Large intestine (tissue), 3 donors: ENCODE results near the gene GPR63. TPM values are rescaled to one million over a fixed set of nuclear protein-coding genes. Genes with fewer than 3 reads are reported as not detected.

ENCODE experiments used
- DNase-seq, 2 donors: peaks; one replicate each; pipeline versions ENCODE4 v3.0.0 to v3.0.0-alpha.2; 2013
- H3K27ac ChIP-seq: one replicate; pipeline ENCODE4 v1.5.1; 2013; ENCODE audit warnings: low read length
- H3K27me3 ChIP-seq: 2 replicates; pipeline ENCODE4 v1.6.1; 2013; ENCODE audit warnings: low read length; ENCODE audit not compliant: control insufficient read depth, insufficient read depth
- H3K36me3 ChIP-seq: 2 replicates; pipeline ENCODE4 v1.6.1; 2013; ENCODE audit warnings: low read length; ENCODE audit not compliant: control insufficient read depth, insufficient read depth
- H3K4me1 ChIP-seq: one replicate; pipeline ENCODE4 v1.6.1; 2013; ENCODE audit warnings: low read length; ENCODE audit not compliant: control insufficient read depth, insufficient read depth
- H3K4me3 ChIP-seq: one replicate; pipeline ENCODE4 v1.5.1; 2013; ENCODE audit warnings: low read length
- H3K9me3 ChIP-seq: one replicate; pipeline ENCODE4 v1.6.1; 2013; ENCODE audit warnings: mild to moderate bottlenecking, low read depth, low read length, moderate library complexity; ENCODE audit not compliant: control insufficient read depth
- WGBS: methylation state at CpG from one replicate; pipeline ENCODE4 v1.1.5; 2013; ENCODE audit warnings: low lambda C conversion rate; ENCODE audit not compliant: insufficient coverage; 5-methylcytosine and 5-hydroxymethylcytosine counted together
- polyA plus RNA-seq: library from polyadenylated mRNA; unstranded; fragments of 120-200 nt; gene quantifications from one replicate; pipeline ENCODE4 v1.2.1, GENCODE V29; 2013

GPR63 gene
- polyA plus RNA-seq, 1 donor: 2.6 TPM

DNA sequence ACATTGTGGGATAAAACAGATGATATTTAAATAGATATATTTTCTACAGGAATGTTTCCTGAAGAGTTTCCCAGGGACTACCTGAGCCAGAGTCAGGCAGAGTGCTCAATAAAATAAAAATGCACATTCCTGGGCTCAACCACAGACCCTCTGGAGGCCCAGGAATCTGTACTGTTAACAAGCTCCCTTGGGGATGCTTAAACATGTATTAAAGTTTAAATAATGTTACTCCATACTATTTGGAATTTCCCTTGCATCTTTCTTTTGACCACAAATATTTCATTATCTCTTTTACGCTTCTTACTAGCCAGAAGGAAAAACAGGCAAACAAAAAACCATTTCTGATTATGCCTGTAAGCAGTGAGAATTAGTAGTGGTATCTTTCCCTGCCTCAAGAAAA, 42.3 kb downstream of the GPR63 start:
- no peak overlapping the region for H3K4me3 ChIP-seq
- 100% methylated on average over 1 of the region's 1 CpG for WGBS
- H3K27me3 ChIP-seq: no peaks in the 10 kb centered on the region
- no peaks in the 10 kb centered on the region for H3K36me3 ChIP-seq
- H3K4me1 ChIP-seq: no peaks in the 10 kb centered on the region
- no peak overlapping the region for H3K27ac ChIP-seq
- DNase-seq: no peak
- no peaks in the 10 kb centered on the region for H3K9me3 ChIP-seq

DNA sequence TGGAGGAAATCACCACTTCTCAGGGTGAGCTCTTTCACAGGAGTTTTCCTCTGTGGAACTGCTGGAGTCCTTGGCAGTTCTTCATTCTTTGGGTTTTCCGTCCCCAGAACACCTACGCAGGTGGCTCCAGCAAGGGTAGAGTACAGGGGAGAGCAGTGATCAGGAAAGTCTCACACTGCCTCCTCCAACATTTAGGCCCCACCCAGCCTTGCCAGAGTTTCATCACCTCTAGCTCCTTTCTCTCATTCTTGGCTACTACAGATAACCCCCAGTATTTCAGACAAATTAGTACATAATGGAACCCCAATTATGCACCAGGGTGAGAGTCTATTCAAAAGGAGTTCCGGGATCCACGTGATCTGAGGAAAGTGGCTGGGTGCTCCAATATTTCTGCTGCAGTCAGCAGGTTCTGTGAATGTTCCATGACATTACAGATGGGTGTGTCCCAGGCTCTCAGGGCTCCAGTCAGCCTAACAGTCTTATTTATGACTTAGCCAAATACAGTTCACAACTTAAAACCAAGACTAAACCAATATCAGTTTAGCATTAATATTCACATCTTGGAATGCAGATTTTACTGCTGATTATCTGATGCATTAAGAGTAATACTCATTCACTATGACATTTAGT, 44.6 kb downstream of the GPR63 start:
- Histone ChIP-seq H3K27ac (no peak overlapping the region), H3K4me3 (no peak overlapping the region), H3K4me1 (no peaks in the 10 kb centered on the region), H3K36me3 (no peaks in the 10 kb centered on the region), H3K27me3 (no peaks in the 10 kb centered on the region), H3K9me3 (no peaks in the 10 kb centered on the region)
- DNase-seq: peak; percentile 19 to 31
- no CpG with 5 or more reads among the region's 4 CpGs for WGBS

DNA sequence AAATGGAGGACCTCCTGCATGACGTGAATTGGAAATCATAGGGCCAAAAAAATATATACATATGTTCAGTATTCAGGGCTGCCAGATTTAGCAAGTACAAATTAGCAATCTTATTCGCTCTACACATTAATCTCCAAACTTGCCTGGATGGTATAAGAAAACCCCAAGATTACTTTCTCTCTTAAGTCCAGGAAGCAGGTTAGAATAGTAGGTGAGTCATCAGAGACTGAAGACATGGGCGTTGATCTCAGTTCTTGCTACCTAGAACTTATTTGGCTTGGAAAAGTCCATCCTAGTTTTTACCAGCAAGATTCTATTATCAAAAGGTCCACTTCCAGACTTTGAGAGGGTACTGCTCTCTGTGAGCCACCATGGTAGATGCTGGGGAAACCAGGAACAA, 47.4 kb downstream of the GPR63 start:
- WGBS: 86% methylated on average over 1 of the region's 3 CpGs
- Histone ChIP-seq H3K9me3 (no peaks in the 10 kb centered on the region), H3K27ac (no peak overlapping the region)

DNA sequence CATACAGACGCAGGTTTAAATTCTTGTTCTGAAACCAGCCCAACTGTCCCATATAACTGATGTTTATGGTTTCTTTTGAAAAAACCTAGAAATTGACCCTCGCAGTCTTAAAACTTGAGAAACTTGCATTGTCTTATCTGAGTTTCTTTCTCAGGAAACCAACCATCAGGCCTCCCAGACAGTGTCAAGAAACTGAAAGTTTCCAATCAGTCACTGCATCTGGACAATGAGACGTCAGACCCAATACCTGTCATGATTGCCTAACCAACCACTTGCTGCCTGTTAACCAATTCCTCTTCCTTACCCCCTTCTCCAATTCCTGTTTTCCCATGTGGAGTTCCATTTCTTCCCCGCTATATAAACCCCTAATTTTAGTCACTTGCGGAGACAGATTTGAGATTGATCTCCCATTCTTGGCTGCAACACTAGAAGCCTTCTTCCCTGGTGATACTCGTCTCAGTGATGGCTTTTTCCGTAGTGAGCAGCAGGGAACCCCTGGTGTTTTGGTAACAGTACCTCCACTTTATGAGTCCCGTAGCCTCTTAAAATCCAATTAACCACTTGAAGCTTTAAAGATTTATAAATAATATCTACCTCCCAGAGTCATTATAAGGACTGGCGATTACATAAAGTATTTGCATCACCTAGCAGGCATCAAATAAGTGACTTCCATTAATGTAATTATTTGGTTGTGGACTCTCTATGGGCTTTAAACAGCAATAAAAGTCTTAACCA, 49.3 kb downstream of the GPR63 start:
- H3K4me1 ChIP-seq: no peaks in the 10 kb centered on the region
- no peak overlapping the region for H3K27ac ChIP-seq
- H3K4me3 ChIP-seq: no peak overlapping the region
- WGBS: 96% methylated on average over 4 of the region's 9 CpGs
- no peak for DNase-seq
- no peaks in the 10 kb centered on the region for H3K36me3 ChIP-seq
- H3K9me3 ChIP-seq: no peaks in the 10 kb centered on the region
- H3K27me3 ChIP-seq: no peaks in the 10 kb centered on the region

More for the DNA sequence above, 47.4 kb downstream of the GPR63 start:
- no peak overlapping the region for H3K4me3 ChIP-seq
- no peaks in the 10 kb centered on the region for H3K4me1 ChIP-seq
- no peak for DNase-seq
- no peaks in the 10 kb centered on the region for H3K27me3 ChIP-seq
- no peaks in the 10 kb centered on the region for H3K36me3 ChIP-seq

DNA sequence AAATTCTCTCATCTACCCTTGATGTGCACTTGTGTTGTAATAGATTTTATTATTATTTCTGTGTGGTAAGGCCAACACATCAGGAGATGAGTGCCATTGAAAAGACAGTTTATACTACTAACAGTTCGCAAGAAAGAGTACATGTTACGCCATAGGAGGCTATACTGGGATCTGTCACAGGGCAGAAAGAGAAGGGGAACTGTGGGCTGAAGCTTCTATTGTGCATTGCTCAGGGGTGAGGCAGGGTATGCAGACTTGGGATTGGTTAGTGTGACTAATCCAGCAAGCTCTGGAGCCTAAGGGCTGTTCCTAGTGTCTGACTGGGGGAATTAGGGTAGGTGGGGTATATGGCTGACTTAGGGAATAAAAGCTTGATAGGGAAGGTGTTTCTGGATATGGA, 50.9 kb downstream of the GPR63 start:
- Histone ChIP-seq H3K9me3 (no peaks in the 10 kb centered on the region), H3K4me3 (no peak overlapping the region), H3K27ac (no peak overlapping the region), H3K36me3 (no peaks in the 10 kb centered on the region), H3K27me3 (no peaks in the 10 kb centered on the region), H3K4me1 (no peaks in the 10 kb centered on the region)
- no peak for DNase-seq
- WGBS: no CpG with 5 or more reads among the region's 2 CpGs

DNA sequence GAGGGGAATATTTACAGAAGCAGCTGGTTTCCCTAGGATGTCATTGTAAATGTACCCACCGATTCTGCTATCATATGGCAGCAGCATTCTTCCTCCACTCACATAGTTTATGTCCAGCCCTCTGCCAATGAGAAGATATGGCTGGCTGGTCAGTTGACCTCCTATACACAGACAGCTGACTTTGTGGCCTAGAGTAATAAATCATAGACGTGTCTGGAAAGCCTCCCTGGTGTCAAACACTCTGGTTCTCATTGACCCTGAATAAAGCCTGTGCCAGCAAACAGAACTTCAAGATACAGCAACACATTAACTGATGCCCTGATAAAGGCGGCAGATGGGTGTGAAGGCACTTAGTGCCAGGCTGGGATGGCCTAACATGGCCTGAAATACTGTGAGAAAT, 52.6 kb downstream of the GPR63 start:
- no CpG with 5 or more reads among the region's 3 CpGs for WGBS
- H3K4me1 ChIP-seq: no peaks in the 10 kb centered on the region
- no peak for DNase-seq
- H3K9me3 ChIP-seq: no peaks in the 10 kb centered on the region
- H3K36me3 ChIP-seq: no peaks in the 10 kb centered on the region
- no peak overlapping the region for H3K4me3 ChIP-seq
- H3K27me3 ChIP-seq: no peaks in the 10 kb centered on the region
- H3K27ac ChIP-seq: no peak overlapping the region

DNA sequence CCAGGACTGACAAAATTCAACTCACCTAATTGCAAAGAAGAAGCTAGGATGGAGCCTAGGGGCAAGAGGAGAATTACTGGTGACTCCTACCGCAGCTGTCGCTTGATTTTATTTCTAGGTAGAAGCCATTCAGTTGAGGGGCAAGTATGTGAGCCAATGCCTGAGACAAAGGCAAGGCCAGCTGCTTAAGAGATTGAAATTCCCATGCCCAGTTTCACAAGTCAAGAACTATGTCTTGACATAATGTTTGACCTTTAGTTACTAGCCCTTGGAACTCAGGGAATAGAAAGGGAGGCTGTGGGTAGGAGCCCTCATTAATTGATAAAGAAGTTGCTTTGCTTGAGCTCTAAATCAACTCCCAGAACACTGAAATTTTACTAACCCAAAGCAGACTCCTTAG, 54.0 kb downstream of the GPR63 start:
- WGBS: no CpG with 5 or more reads among the region's 2 CpGs
- no peak for DNase-seq
- H3K27me3 ChIP-seq: no peaks in the 10 kb centered on the region
- H3K4me1 ChIP-seq: no peaks in the 10 kb centered on the region
- H3K27ac ChIP-seq: no peak overlapping the region
- no peaks in the 10 kb centered on the region for H3K9me3 ChIP-seq
- no peaks in the 10 kb centered on the region for H3K36me3 ChIP-seq
- H3K4me3 ChIP-seq: no peak overlapping the region

DNA sequence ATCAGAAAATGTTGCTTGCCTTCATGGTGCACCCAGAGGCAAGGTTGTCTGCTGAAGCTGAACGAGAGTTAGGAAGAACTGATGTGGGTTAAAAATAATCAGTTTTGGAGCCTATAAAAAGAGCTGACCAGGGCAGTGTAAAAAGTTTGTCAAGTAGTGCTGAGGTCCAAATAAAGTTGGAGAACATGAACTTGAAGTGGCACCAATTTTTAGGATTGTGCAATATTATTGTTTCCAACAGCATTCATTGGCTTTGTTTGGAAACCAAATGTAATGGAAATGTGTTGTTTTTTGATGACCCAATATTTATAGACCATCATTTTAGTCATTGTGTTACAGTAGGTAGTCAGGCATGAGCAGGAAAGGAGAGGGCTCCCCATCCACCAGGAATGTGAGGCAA, 55.7 kb downstream of the GPR63 start:
- Histone ChIP-seq H3K9me3 (no peaks in the 10 kb centered on the region), H3K27me3 (no peaks in the 10 kb centered on the region), H3K36me3 (no peaks in the 10 kb centered on the region), H3K4me1 (no peaks in the 10 kb centered on the region), H3K27ac (no peak overlapping the region), H3K4me3 (no peak overlapping the region)
- WGBS: no CpG with 5 or more reads among the region's 1 CpG
- DNase-seq: no peak

DNA sequence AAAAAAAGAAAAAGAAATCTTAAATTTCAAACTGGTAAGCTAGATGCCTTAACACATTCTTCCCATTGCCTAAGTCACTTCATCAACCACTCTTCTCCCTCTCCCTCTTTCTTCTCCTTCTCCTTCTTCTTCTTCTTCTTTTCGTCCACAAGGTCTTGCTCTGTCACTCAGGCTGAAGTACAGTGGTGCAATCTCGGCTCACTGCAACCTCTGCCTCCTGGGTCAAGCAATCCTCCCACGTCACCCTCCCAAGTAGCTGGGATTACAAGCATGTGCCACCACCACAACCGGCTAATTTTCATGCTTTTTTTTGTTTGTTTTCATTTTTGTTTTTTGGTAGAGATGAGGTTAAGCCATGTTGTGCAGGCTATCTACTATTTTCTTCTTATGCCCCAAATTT, 60.2 kb downstream of the GPR63 start:
- WGBS: 80% methylated on average over 1 of the region's 4 CpGs
- Histone ChIP-seq H3K4me3 (no peak overlapping the region), H3K36me3 (no peaks in the 10 kb centered on the region), H3K4me1 (no peaks in the 10 kb centered on the region), H3K27me3 (no peaks in the 10 kb centered on the region), H3K9me3 (no peaks in the 10 kb centered on the region), H3K27ac (no peak overlapping the region)
- DNase-seq: no peak

DNA sequence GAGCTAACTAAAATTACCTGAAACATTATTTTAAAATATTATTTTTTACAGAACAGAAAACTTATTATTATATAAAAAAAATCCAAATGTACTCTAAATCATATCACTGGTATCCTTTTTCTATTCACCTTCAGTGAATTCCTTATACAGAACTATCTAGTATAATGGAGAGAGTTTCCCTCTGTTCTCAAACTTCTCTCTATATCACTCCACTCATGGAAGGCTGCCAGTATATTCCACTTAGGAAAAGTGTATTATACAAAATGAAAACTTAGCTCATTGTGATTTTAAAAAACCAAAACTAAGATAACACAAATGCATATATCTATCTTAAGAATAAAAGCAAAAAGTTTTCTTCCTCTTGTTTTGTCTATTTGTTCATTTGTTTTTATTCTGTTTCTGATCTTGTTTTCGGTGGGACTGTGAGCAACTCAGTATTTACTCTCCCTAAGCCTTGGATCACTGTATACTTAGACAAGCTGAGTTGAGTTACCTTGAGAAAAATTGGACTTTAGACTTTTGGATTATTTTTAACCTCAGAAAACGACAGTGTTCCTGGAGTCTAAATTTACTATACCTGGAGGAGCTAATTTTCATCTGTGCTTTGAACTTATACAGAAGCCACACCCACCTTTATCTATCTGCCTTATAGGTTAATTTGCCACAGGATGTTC, 61.4 kb downstream of the GPR63 start:
- Histone ChIP-seq H3K4me1 (no peaks in the 10 kb centered on the region), H3K4me3 (no peak overlapping the region), H3K36me3 (no peaks in the 10 kb centered on the region), H3K27ac (no peak overlapping the region), H3K9me3 (no peaks in the 10 kb centered on the region), H3K27me3 (no peaks in the 10 kb centered on the region)
- WGBS: 21% methylated on average over 2 of the region's 2 CpGs
- DNase-seq: peak in 1 of 2 donors; percentile 37
